GM18951 (cell line): ENCODE measurements around the gene MAK.
A peak's percentile ranks its signal among the peaks of the same experiment; 100 is the strongest.
"Not testable (repeated sequence)": the region's sequence is repeated elsewhere in the genome, so short reads cannot be mapped to it uniquely, and the experiment has no call there.

Experiments
- POLR2A ChIP-seq: IDR thresholded peaks from 4 replicates; pipeline ENCODE4 v1.6.1; 2011; ENCODE audit warnings: mild to moderate bottlenecking; ENCODE audit not compliant: insufficient read length, insufficient read depth; ENCODE audit errors: extremely low read depth
- in situ Hi-C: fragments of 300-500 bp; cut with MboI; formaldehyde crosslinking; loops from one replicate; pipeline ENCODE4 v1.12.0; 2022; ENCODE audit warnings: low sequenced_read_pairs, mixed read lengths, inconsistent platforms; ENCODE audit not compliant: unreplicated experiment

MAK gene

DNA sequence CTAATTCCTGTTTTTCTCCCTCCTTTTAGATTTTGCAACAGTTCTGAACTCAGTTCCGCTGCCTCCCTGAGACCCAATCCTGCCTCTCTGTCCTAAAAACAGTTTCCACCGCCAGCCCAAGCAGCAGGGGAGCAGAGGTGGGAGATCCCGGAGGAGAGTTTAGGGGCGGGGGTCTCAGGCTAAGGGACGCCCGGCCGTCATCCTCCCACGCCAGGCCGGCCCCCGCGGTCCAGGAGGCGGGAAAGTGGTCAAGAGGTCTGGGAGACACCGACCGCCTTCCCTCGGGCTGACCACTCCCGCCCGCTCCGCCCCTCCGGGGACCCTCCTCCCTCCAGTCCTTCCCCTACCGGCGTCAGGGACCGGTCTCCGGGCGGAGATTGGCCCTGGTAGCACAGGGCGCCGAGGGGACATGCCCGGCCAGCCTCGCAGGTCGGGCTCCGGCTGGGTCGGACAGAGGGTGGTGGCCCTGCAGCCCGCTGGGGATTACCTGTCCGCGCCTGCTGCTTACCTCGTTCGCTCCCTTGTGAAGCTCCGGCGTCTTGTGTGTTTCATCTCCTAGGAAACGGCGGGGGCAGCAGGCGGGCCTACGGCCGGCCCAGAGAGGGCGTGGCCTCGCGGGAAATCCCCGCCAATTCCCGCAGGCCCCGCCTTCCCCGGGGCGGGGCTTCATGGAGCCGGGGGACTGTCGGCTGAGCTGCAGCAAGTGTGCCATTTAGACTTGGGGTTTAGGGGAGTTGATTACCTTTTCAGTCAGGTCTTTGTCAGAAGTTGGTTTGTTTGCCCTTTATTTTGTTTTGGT is at the start of gene MAK:
Gene MAK (minus strand): TSS at position 545 of the 799 bp plus-strand sequence. CDS start 7,891 bp downstream, outside the sequence.
- peak; percentile 65 for TF ChIP-seq POLR2A
- in situ Hi-C loops, result no loop called here

- TF ChIP-seq POLR2A, result peak; percentile 47
- in situ Hi-C loops, result no loop called here
Observed at GRCh38 chr6:10886691-10887502, 48.6 kb upstream of the MAK start, which contains the start of gene SYCP2L. Gene SYCP2L (plus strand): TSS chr6:10887052. CDS start chr6:10887127, 75 bp downstream.

DNA sequence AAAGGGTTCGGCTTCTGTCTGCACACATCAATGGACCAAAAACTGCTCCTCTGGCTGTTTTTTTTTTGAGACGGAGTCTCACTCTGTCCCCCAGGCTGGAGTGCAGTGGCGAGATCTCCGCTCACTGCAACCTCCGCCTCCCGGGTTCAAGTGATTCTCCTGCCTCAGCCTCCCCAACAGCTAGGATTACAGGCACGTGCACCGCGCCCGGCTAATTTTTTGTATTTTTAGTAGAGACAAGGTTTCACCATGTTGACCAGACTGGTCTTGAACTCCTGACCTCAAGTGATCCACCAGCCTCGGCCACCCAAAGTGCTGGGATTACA is 48.0 kb upstream of the MAK start:
- in situ Hi-C loops, result not testable (repeated sequence)

GRCh38 chr6:10884245-10884972 is 46.1 kb upstream of the MAK start:
- TF ChIP-seq POLR2A, result no peak

DNA sequence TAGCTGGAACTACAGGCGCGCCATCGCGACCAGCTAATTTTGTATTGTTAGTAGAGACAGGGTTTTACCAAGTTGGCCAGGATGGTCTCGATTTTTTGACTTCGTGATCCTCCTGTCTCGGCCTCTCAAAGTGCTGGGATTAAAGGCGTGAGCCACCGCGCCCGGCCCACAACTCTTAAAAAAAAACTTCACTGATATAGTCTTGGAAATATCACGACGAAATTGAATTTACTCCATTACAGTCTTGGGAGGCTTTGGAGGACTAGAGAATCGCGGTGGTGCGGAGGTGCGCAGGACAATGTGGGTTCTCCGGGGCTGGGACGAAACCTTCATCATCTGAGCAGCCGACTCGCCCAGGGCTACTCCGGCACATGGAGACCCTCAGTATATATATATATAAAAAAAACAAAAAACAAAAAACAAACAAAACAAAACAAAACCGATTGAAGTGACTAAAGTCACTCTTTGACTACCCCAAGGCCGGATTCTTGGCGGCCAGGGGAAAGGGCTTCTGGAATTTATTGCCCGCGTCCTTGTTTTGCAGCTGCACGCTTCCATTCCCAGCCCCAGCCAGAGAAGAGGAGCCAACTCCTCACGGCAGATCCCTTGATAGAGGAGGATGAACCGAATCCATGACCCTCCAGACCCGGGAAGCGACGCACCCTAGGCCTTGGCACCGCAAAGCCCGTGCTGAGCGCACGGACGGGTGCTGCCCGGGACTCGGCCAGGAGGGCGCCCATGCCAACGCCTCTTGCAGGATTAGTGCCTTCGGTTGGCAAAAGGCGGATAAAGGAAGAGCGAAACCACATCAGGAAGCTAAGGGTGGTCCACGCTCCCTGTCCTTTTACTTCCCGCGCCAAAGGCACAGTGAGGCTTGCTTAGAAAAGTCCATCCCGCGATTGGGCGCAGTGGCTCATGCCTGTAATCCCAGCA is 45.2 kb upstream of the MAK start:
- in situ Hi-C loops, result no loop called here

More at GRCh38 chr6:10884245-10884972, 46.1 kb upstream of the MAK start:
- in situ Hi-C loops, result no loop called here

DNA sequence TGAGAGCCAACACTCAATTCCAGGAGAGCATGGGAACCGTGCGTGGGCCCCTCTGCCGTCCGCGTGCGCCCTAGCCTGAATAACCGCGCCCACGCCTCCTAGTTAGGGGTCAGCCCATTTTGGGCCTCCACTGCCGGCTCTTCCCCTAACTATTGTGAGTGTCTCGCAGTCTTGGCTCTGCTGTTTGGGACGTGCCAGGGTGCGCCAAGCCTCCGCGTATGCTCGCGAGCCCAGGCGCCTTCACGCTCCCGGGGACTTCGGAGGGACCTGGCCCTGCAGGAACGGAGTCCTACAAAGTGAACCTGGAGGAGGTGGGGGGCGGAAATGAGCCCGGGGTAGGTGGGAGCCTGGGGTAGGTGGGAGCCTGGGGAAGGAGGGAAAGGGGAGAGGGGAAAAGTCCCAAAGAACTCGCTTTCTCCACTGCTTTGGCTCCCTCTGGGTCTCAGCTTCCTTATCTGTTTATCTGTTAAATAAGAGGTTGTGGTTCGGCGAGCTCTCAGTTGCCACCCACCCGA is 44.4 kb upstream of the MAK start:
- TF ChIP-seq POLR2A, result no peak
- in situ Hi-C loops, result no loop called here

More for the DNA sequence above, 45.2 kb upstream of the MAK start:
- TF ChIP-seq POLR2A, result no peak

GRCh38 chr6:10882253-10882630 is 43.9 kb upstream of the MAK start:
- in situ Hi-C loops, result not testable (repeated sequence)

DNA sequence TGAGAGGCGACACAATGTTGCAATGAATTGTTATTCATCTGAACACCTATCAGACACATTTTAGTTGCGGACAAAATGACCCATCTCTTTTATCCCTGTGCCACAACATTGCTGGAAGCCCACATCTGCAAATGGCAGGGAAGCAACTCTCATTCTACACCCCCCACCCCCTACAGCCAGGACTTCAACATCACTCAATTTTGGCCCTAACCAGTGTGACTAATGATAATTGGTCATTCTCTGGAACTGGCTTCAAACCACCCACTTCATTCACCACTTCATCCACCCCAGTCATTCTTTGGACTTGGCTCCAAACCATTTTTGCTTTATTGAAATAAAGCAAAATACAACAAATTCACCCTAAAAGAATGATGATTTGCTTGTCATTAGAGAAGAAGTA is 42.0 kb upstream of the MAK start:
- TF ChIP-seq POLR2A, result no peak
- in situ Hi-C loops, result no loop called here

DNA sequence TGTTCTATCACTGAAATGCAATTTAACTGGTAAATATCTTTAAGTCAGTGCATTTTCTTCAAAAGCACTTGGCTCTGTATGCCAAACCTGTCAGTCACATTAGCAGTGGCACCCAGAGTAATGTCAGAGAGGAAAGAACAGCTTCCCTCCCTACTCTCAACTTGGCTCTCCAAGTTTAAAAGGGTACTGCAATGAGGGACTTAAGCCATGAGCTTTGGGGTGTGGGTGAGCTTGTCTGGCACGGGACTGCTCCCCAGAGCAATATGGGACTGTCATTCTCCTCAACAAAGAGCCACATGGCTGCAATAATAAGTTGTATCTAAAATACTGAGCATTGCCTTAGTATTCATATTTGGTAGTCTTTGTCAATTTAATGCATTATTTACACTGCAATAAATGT is 39.5 kb upstream of the MAK start:
- in situ Hi-C loops, result no loop called here
- no peak for TF ChIP-seq POLR2A

GRCh38 chr6:10877012-10877411 is 38.7 kb upstream of the MAK start:
- TF ChIP-seq POLR2A, result no peak
- in situ Hi-C loops, result no loop called here

DNA sequence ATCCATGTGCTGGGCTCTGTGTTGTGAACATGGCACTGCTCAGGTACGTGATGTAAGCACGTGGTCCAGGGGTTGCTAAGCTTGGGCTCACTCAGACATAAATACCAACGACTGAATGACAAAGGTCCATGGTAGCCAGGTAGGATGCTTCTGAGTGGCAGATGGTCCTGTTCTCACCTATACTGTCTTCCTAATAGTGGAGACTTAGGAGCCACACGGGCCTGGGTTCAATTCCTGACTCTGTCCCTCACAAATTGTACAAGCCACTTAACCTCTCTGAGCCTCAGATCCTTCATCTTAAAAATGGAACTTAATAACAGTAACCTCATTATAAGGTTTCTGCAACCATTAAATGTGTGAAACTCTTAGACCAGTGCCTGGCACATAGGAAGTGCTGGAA is 36.7 kb upstream of the MAK start:
- TF ChIP-seq POLR2A, result no peak
- in situ Hi-C loops, result no loop called here

DNA sequence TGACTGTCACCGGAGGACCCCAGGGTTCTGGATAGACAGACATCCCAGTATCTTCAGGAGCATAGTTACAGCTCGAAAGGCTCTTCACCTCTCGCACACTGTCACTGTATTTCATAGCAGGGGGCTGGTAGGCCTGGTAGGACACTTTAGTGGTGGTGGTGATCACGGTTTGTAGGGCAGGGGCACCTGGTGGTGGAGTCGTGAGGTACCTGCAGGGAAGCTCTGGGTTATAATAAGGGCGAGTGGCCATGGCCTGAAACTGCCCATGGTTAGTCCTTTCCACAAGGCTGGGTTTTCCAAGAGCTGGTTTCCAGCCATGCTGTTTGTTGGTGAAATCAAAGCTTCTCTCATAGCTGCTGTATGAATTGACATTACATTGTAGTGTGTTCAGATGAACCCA is 35.9 kb upstream of the MAK start:
- no peak for TF ChIP-seq POLR2A

More for the DNA sequence above, 35.9 kb upstream of the MAK start:
- in situ Hi-C loops, result loop anchor here (25.0 kb wide), 1 partner anchor 688 kb away; no protein-coding TSS in a partner anchor
